Measurements from ENCODE around the gene SLX4IP. TPM values are rescaled to one million over a fixed set of nuclear protein-coding genes. Genes with fewer than 3 reads are reported as not detected.

SLX4IP gene
- total RNA-seq, 2 donors from 2014 or later = 4.0 to 4.6 TPM

DNA sequence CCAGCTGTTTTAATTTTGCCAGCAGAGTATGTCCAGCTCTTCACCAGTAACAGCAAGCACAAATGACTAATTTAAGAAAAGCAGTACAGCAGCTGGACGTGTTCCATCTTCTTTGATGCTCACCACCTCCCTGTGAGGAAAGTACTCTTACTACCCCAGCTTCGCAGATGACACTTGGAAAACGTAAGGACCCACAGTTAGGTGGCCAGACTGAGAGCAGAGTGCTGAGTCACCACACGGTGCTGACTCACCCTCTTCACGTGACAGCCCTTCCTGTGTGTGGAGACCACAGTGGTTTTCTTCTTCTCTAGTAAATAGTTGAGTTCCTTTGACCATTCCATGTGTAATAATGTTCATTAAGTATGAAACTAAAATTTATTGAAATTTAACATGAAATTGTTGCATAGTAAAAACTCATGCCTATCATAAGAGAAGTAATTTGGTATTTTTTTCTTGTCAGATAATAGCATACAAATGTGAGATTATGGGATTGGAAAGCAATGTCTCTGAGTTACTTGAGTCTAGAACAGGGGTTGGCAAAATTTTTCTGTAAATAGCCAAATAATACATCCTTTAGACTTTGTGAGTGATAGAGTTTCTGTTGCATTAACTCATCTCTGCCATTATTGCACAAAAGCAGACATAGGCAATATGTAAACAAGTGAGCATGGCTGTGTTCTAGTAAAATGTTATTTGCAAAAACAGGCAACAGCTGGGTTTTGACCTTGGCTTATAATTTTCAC, 76.6 kb downstream of the SLX4IP start:
- DNase-seq (peak in 1 of 3 donors; percentile 39), ATAC-seq (peak; percentile 91)
- Mint-ChIP-seq H3K27ac (peak overlapping the region; percentile 73), H3K27me3 (no peaks in the 10 kb centered on the region), H3K4me3 (no peak overlapping the region), H3K36me3 (ENCODE audit: low read depth) (no peaks in the 10 kb centered on the region), H3K4me1 (peaks cover 25% of the 10 kb centered on the region)
- H3K9me3 ChIP-seq (ENCODE audit: control insufficient read depth, low read length, poor library complexity, severe bottlenecking) = no peaks in the 10 kb centered on the region

DNA sequence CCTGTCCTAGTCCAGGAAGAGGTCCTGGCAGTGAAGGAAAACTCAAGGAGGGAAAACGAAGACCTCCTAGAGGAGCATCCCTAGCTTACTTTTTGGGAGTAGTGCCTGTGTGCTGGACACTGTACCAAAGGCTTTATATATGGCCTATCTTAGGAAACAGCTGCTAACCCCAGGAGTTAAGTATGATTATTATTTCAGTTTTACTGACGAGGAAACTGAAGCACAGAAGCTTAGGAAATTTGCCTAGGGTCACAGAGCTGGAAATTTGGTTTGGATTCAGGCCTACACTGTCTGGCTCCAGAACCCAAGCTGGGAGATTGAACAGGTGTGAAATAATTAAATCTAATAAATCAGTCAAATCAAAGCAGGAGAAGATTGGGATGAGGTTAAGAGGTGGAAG, 78.0 kb downstream of the SLX4IP start:
- H3K27ac Mint-ChIP-seq = no peak overlapping the region
- H3K9me3 ChIP-seq (ENCODE audit: control insufficient read depth, low read length, poor library complexity, severe bottlenecking) = no peaks in the 10 kb centered on the region
- ATAC-seq = no peak

DNA sequence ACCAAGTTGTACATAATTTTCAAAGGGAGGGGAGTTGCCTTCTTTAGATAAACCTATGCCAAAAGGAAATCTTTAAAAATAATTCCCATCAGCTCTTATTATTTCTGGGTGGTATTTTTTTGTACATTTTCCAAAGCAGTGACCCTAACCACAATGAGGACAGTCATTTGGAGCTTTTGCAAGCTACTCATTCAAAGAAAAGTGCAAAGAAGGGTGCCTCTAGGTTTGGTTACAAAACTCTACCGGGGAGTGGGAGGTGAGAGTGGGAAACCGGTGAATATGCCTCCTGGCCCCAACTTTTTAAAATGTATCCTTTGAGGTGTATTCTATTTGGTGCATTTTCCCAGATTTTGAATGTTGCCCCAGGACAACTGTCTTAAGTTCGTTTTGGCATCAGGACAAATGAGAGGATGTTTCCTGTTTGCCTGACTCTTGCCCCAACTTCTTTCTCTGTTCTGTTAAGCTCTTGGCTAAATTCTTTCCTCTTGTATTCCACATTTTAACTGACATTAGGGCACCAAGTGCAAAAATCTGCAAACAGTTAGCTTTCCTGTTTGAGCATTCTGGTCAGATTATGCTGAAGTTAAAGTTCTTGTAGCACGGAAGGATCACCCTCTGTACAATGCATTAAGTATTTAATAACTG, 78.9 kb downstream of the SLX4IP start:
- Mint-ChIP-seq H3K27me3 (no peaks in the 10 kb centered on the region), H3K27ac (no peak overlapping the region), H3K36me3 (ENCODE audit: low read depth) (no peaks in the 10 kb centered on the region), H3K4me3 (no peak overlapping the region), H3K4me1 (peaks cover 19% of the 10 kb centered on the region)
- DNase-seq (no peak), ATAC-seq (no peak)
- no peaks in the 10 kb centered on the region for H3K9me3 ChIP-seq (ENCODE audit: control insufficient read depth, low read length, poor library complexity, severe bottlenecking)

More for the DNA sequence above, 78.0 kb downstream of the SLX4IP start:
- peaks cover 19% of the 10 kb centered on the region for H3K4me1 Mint-ChIP-seq
- no peaks in the 10 kb centered on the region for H3K36me3 Mint-ChIP-seq (ENCODE audit: low read depth)
- no peaks in the 10 kb centered on the region for H3K27me3 Mint-ChIP-seq
- H3K4me3 Mint-ChIP-seq = no peak overlapping the region
- no peak for DNase-seq

DNA sequence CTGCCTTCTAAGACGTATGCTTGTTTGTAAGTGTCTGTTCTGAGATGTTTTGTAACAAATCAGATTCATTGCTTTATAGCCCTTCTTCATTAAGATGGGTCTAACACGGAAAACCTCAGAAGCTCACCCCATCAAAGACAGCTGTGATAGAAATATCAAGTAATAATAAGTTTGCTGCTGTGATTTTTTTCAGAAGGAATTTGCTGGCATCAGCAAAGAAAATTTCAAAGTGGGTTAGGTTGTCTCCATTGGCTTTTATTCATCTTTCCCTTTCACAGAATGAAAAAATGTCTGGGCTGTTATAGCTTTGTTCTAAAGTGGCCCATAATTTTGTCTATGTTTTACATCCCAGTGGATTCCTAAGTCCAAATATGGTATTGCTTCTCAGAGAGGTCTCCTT, 81.4 kb downstream of the SLX4IP start:
- H3K27ac Mint-ChIP-seq = peak overlapping the region; percentile 16
- H3K4me3 Mint-ChIP-seq = no peak overlapping the region
- H3K36me3 Mint-ChIP-seq (ENCODE audit: low read depth) = no peaks in the 10 kb centered on the region
- no peaks in the 10 kb centered on the region for H3K9me3 ChIP-seq (ENCODE audit: control insufficient read depth, low read length, poor library complexity, severe bottlenecking)
- DNase-seq (no peak), ATAC-seq (no peak)
- peaks cover 24% of the 10 kb centered on the region for H3K4me1 Mint-ChIP-seq
- H3K27me3 Mint-ChIP-seq = no peaks in the 10 kb centered on the region

DNA sequence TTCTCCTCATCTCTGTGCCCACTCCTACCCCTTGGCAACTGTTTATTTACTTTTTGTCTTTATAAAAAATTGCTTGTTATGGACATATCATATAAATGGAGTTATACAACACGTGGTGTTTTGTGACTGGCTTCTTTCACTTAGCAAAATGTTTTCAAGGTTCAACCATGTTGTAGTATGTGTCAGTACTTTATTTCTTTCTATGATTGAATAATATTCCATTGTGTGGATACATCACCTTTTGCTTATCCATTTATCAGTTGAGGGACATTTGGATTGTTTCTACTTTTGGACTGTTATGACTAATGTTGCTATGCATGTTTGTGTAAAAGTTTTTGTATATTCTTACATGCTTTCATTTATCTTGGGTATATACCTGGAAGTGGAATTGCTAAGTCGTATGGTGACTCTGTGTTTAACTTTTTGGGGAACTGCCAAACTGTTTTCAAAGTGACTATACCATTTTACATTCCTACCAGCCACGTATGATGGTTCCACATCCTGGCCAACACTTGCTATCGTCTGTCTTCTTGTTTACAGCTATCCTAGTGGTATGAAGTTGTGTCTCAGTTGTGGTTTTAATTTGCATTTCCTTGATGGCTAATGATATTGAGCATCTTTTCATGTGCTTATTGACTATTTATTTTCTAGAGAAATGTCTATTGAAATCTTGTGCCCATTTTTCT, 84.4 kb downstream of the SLX4IP start:
- no peaks in the 10 kb centered on the region for H3K9me3 ChIP-seq (ENCODE audit: control insufficient read depth, low read length, poor library complexity, severe bottlenecking)
- H3K27ac Mint-ChIP-seq = peak overlapping the region; percentile 51
- H3K27me3 Mint-ChIP-seq = no peaks in the 10 kb centered on the region
- no peak overlapping the region for H3K4me3 Mint-ChIP-seq
- H3K4me1 Mint-ChIP-seq = peaks cover 33% of the 10 kb centered on the region
- DNase-seq = no peak
- no peak for ATAC-seq
- H3K36me3 Mint-ChIP-seq (ENCODE audit: low read depth) = peaks cover 4% of the 10 kb centered on the region

DNA sequence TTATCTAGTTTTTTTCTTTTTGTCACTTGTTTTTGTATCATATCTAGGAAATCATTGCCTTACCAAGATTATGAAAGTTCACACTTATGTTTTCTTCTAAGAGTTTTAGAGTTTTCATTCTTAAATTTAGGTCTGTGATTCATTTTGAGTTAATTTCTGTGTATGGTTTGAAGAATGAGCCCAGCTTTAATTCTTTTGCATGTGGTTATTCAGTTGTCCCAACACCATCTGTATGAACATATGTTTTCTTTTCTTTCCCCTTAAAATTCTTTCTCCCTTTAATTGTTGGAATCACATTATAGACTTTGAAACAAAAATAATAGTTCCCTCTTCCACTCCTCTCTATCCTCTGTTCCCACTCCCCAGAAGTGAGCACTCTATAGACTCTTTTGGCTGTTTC, 85.4 kb downstream of the SLX4IP start:
- peak overlapping the region; percentile 51 for H3K27ac Mint-ChIP-seq
- H3K36me3 Mint-ChIP-seq (ENCODE audit: low read depth) = peaks cover 4% of the 10 kb centered on the region
- H3K4me1 Mint-ChIP-seq = peaks cover 34% of the 10 kb centered on the region
- DNase-seq (no peak), ATAC-seq (no peak)
- H3K4me3 Mint-ChIP-seq = no peak overlapping the region
- no peaks in the 10 kb centered on the region for H3K9me3 ChIP-seq (ENCODE audit: control insufficient read depth, low read length, poor library complexity, severe bottlenecking)
- H3K27me3 Mint-ChIP-seq = no peaks in the 10 kb centered on the region

DNA sequence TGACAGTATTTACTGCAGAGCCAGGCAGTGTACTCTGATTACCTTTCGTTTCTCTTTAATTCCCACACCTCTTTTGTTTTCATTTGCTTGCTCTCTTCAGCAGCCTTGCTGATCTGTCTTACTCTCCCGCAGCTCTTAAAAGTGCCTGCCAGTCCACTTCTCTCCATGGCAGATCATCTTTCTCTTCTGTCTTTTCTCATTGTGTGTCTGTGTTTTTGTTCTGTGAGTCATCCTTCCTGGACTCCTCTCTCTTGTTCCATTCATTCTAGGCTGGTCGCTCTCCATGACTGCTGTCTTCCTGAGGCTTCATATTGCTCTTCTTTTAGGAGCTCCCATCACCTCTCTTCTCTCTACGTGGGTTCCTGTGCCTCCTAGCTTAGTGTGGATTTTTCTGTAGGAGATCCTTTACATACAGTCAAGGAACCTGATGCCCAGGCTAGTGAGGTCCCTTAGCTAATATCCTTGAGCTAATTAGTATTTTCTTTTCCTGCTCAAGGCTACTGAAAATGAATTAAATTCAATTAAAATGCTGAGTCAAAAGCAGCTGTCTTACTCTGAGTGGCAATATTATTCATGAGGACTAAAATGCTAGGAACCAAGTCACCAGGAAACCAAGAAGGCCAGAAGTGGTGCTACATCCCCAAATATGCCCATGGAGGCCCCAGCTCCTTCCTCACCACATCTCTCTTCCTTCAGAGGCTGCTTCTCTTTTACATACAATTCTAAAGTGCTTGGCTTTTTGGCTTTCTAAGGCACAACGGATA, 86.1 kb downstream of the SLX4IP start:
- ATAC-seq (no peak), DNase-seq (no peak)
- H3K27me3 Mint-ChIP-seq = no peaks in the 10 kb centered on the region
- peaks cover 29% of the 10 kb centered on the region for H3K4me1 Mint-ChIP-seq
- H3K4me3 Mint-ChIP-seq = no peak overlapping the region
- H3K36me3 Mint-ChIP-seq (ENCODE audit: low read depth) = peaks cover 9% of the 10 kb centered on the region
- H3K27ac Mint-ChIP-seq = peak overlapping the region; percentile 32
- H3K9me3 ChIP-seq (ENCODE audit: control insufficient read depth, low read length, poor library complexity, severe bottlenecking) = no peaks in the 10 kb centered on the region

DNA sequence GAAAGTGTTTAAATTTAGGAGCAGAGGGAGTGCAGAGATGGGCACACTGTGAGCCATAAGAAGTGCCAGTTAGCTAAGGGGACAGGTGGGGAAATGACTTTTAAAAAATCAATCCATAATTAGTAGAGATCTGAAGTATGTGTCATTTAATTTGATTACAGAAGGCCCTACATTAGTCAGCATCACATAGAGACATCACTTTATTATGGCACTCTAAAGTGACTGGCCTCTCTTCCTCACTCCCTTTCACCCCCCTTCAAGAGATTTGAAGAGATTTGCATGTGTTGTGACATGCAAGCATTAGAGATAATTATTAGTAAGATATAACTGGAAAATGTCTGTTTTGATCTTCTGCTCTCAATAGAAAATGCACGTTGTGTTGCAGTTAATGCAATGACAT, 86.7 kb downstream of the SLX4IP start:
- no peaks in the 10 kb centered on the region for H3K9me3 ChIP-seq (ENCODE audit: control insufficient read depth, low read length, poor library complexity, severe bottlenecking)
- ATAC-seq (no peak), DNase-seq (no peak)
- no peaks in the 10 kb centered on the region for H3K27me3 Mint-ChIP-seq
- H3K27ac Mint-ChIP-seq = peak overlapping the region; percentile 32
- H3K36me3 Mint-ChIP-seq (ENCODE audit: low read depth) = peaks cover 9% of the 10 kb centered on the region
- H3K4me1 Mint-ChIP-seq = peaks cover 27% of the 10 kb centered on the region
- H3K4me3 Mint-ChIP-seq = no peak overlapping the region

DNA sequence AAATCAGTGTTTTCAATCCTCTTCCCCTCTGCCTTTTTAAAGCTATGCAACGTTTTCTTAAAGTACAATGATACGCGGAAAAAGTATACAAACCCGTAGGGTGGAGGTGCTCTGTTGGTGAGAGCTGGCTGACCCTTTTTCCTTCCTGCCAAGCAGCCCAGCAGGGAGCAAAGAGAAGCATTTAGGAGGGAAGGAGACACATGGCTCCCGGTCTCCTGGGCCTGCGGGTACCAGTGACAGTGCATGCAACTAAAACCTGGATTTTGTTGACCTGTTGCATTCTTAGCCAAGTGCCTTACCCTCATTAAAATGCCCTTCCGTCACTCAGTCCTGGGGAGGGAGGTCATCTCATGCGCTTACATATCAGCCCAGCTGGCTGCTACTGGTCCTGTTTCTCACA, 87.2 kb downstream of the SLX4IP start:
- Mint-ChIP-seq H3K4me3 (no peak overlapping the region), H3K36me3 (ENCODE audit: low read depth) (peaks cover 9% of the 10 kb centered on the region), H3K27ac (peak overlapping the region; percentile 14), H3K27me3 (no peaks in the 10 kb centered on the region), H3K4me1 (peaks cover 27% of the 10 kb centered on the region)
- H3K9me3 ChIP-seq (ENCODE audit: control insufficient read depth, low read length, poor library complexity, severe bottlenecking) = no peaks in the 10 kb centered on the region
- ATAC-seq (no peak), DNase-seq (no peak)

DNA sequence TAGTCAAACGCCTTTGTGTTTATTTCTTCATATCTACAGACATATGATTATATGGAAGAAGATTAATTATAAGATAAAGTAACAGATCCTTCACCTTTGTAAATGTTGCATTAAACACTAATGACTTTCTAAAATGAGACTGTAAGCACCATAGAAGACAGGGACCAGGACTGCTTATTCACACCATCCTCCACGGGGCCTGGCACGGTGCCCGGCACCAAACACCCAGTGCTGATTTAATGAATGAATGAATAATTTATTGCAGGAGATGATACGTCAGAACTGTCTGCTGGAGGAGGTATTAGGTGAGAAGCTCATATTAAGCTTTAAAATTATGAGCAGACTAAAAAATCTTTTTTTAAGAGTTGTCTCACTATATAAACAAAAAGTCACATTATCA, 88.3 kb downstream of the SLX4IP start:
- Mint-ChIP-seq H3K27ac (peak overlapping the region; percentile 19), H3K4me3 (no peak overlapping the region), H3K36me3 (ENCODE audit: low read depth) (peaks cover 9% of the 10 kb centered on the region), H3K27me3 (no peaks in the 10 kb centered on the region), H3K4me1 (peaks cover 27% of the 10 kb centered on the region)
- no peaks in the 10 kb centered on the region for H3K9me3 ChIP-seq (ENCODE audit: control insufficient read depth, low read length, poor library complexity, severe bottlenecking)
- DNase-seq (no peak), ATAC-seq (no peak)

DNA sequence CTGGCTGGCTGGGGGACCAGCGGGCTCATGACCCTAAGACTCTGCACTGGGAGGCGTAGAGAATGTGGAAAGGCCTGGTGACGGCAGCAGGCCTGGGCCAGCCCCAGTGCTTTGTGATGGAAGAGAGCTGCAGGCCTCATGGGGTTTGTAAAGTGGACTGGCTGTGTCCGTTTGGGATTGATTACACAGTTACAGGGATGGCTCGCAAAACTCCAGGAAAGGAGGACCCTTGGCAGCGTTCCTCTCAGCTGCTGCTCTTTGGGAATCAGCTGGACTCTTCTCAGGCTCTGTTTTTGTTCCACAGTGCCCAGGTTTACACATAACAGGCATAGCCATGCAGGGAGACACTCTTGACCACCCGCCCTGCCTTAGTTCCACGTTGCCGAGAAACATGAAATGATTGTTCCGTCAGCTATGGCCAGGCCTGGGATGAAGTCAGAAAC, 89.0 kb downstream of the SLX4IP start:
- Mint-ChIP-seq H3K36me3 (ENCODE audit: low read depth) (peaks cover 9% of the 10 kb centered on the region), H3K27ac (no peak overlapping the region), H3K4me3 (no peak overlapping the region), H3K4me1 (peaks cover 27% of the 10 kb centered on the region), H3K27me3 (no peaks in the 10 kb centered on the region)
- no peak for DNase-seq
- no peak for ATAC-seq
- H3K9me3 ChIP-seq (ENCODE audit: control insufficient read depth, low read length, poor library complexity, severe bottlenecking) = no peaks in the 10 kb centered on the region

DNA sequence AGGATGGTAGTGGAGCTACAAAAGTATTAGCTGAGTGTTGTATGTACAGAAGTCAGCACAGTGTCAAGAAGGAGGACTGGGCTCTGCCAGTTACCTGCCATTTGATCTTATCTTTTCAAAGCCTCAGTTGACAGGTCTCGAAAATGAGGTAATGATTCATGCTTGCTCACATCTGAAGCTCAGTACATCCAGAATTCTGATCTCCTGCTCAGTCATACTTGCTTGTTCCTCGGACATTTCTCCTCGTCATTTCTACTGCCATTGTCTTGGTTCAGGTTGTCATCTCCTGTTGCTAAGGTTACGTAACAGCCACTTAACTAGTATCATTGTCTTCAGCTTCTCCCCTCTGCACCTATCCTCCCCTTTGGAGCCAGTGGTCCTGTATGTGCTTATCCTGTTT, 89.5 kb downstream of the SLX4IP start:
- no peak for ATAC-seq
- H3K36me3 Mint-ChIP-seq (ENCODE audit: low read depth) = peaks cover 9% of the 10 kb centered on the region
- no peaks in the 10 kb centered on the region for H3K9me3 ChIP-seq (ENCODE audit: control insufficient read depth, low read length, poor library complexity, severe bottlenecking)
- peaks cover 22% of the 10 kb centered on the region for H3K4me1 Mint-ChIP-seq
- no peak overlapping the region for H3K27ac Mint-ChIP-seq
- no peak for DNase-seq
- no peaks in the 10 kb centered on the region for H3K27me3 Mint-ChIP-seq
- H3K4me3 Mint-ChIP-seq = no peak overlapping the region

DNA sequence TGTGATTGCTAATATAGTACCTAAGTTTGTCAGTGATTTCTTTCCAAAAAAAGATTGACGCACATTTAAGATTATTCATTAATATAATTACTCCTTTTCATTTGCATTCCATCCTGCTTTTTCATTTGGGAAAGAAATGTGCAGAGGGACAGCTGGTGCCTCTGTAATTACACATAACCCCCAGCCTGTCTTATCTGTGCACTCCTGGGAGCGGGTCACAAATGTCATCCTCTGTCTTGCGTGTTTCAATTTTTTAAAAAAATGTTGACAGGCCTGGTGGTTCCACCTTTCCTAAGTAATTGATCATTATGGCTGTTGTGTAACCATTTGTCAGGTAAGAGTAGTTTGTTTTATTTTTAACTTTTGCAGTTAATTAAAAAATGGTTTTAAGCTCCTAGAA, 92.7 kb downstream of the SLX4IP start:
- ATAC-seq = no peak

More for the DNA sequence above, 92.7 kb downstream of the SLX4IP start:
- H3K4me1 Mint-ChIP-seq = peaks cover 11% of the 10 kb centered on the region
- no peak for DNase-seq
- peaks cover 7% of the 10 kb centered on the region for H3K36me3 Mint-ChIP-seq (ENCODE audit: low read depth)
- H3K9me3 ChIP-seq (ENCODE audit: control insufficient read depth, low read length, poor library complexity, severe bottlenecking) = no peaks in the 10 kb centered on the region
- H3K27ac Mint-ChIP-seq = no peak overlapping the region
- no peak overlapping the region for H3K4me3 Mint-ChIP-seq
- H3K27me3 Mint-ChIP-seq = no peaks in the 10 kb centered on the region

Data from T-helper 17 cell (primary cell).